HFFc6 (cell line): ENCODE data around the gene SV2C. TPM values are rescaled to one million over a fixed set of nuclear protein-coding genes. Genes with fewer than 3 reads are reported as not detected.

ENCODE experiments used
- DNase-seq: peaks from one replicate; pipeline ENCODE4 v3.0.0-alpha.2; 2018
- H3K27ac Mint-ChIP-seq: 2 replicates; pipeline ENCODE4 v1.8.0; 2020; ENCODE audit warnings: mild to moderate bottlenecking, mixed read lengths
- H3K27me3 Mint-ChIP-seq: 2 replicates; pipeline ENCODE4 v1.8.0; 2021; ENCODE audit warnings: mild to moderate bottlenecking, moderate library complexity, mixed read lengths; ENCODE audit not compliant: insufficient read depth
- H3K36me3 Mint-ChIP-seq: 2 replicates; pipeline ENCODE4 v1.8.0; 2021; ENCODE audit warnings: low read depth, mixed read lengths
- H3K4me1 Mint-ChIP-seq: 2 replicates; pipeline ENCODE4 v1.8.0; 2020; ENCODE audit warnings: low read depth, mixed read lengths
- H3K4me3 Mint-ChIP-seq: 2 replicates; pipeline ENCODE4 v1.8.0; 2020; ENCODE audit warnings: mild to moderate bottlenecking, moderate library complexity, mixed read lengths
- H3K9me3 Mint-ChIP-seq: 2 replicates; pipeline ENCODE4 v1.8.0; 2020; ENCODE audit warnings: mild to moderate bottlenecking, mixed read lengths
- CTCF ChIP-seq: fragments of 200-600 bp; sonication (generic); IDR thresholded peaks from 2 replicates; pipeline ENCODE4 v1.5.0; 2021; ENCODE audit warnings: antibody characterized with exemption, mild to moderate bottlenecking
- total RNA-seq, 6 experiments: library from RNA; stranded (reverse); fragmentation: NEBNext Ultra II Directional; extraction: Animal tissue kit (Norgen Biotek cat#: 25700); gene quantifications; 2 replicates in 1 of 6; 3 replicates in 5 of 6; pipeline ENCODE4 v1.2.3, GENCODE V29; 2021

The SV2C gene
- total RNA-seq, 6 experiments from 2014 or later: not detected

GRCh38 chr5:76274571-76274970 lies 191.4 kb downstream of the SV2C start:
- H3K27me3 Mint-ChIP-seq: no peaks in the 10 kb centered on the region; the same call in 1 of the 2 replicates
- no peak overlapping the region for H3K4me3 Mint-ChIP-seq
- DNase-seq: no peak
- H3K9me3 Mint-ChIP-seq: no peaks in the 10 kb centered on the region
- H3K4me1 Mint-ChIP-seq: no peaks in the 10 kb centered on the region
- H3K27ac Mint-ChIP-seq: no peak overlapping the region
- TF ChIP-seq CTCF: no peak
- no peaks in the 10 kb centered on the region for H3K36me3 Mint-ChIP-seq

GRCh38 chr5:76277736-76278135 lies 194.6 kb downstream of the SV2C start:
- no peak for TF ChIP-seq CTCF
- Mint-ChIP-seq H3K36me3 (no peaks in the 10 kb centered on the region), H3K27me3 (no peaks in the 10 kb centered on the region; the same call in 1 of the 2 replicates), H3K9me3 (no peaks in the 10 kb centered on the region), H3K4me3 (no peak overlapping the region), H3K4me1 (no peaks in the 10 kb centered on the region), H3K27ac (no peak overlapping the region)
- no peak for DNase-seq

- no peaks in the 10 kb centered on the region for H3K9me3 Mint-ChIP-seq
These were observed 195.1 kb downstream of the SV2C start for GRCh38 chr5:76278261-76278789.

GRCh38 chr5:76280494-76280893 lies 197.3 kb downstream of the SV2C start:
- H3K27me3 Mint-ChIP-seq: no peaks in the 10 kb centered on the region
- no peaks in the 10 kb centered on the region for H3K4me1 Mint-ChIP-seq
- DNase-seq: no peak
- no peak for TF ChIP-seq CTCF
- no peak overlapping the region for H3K27ac Mint-ChIP-seq
- H3K36me3 Mint-ChIP-seq: no peaks in the 10 kb centered on the region
- no peak overlapping the region for H3K4me3 Mint-ChIP-seq
- H3K9me3 Mint-ChIP-seq: no peaks in the 10 kb centered on the region

More at GRCh38 chr5:76278261-76278789, 195.1 kb downstream of the SV2C start:
- Mint-ChIP-seq H3K27ac (no peak overlapping the region), H3K4me3 (no peak overlapping the region), H3K4me1 (no peaks in the 10 kb centered on the region), H3K27me3 (no peaks in the 10 kb centered on the region; the same call in 1 of the 2 replicates), H3K36me3 (no peaks in the 10 kb centered on the region)
- DNase-seq: no peak
- TF ChIP-seq CTCF: no peak

GRCh38 chr5:76283670-76284069 lies 200.5 kb downstream of the SV2C start:
- Mint-ChIP-seq H3K9me3 (no peaks in the 10 kb centered on the region), H3K27me3 (peaks cover 2% of the 10 kb centered on the region; the same call in 1 of the 2 replicates), H3K4me3 (no peak overlapping the region), H3K27ac (no peak overlapping the region), H3K36me3 (no peaks in the 10 kb centered on the region), H3K4me1 (no peaks in the 10 kb centered on the region)
- no peak for DNase-seq
- no peak for TF ChIP-seq CTCF
